H1 (cell line): ENCODE data around the gene SAXO1.

ENCODE experiments used
- CREB1 ChIP-seq: IDR thresholded peaks from 2 replicates; pipeline ENCODE4 v1.6.1; 2012; ENCODE audit warnings: inconsistent platforms
- CTCF ChIP-seq, 3 experiments: IDR thresholded peaks; 1 replicate in 2 of 3; 2 replicates in 1 of 3; pipeline versions ENCODE4 v1.5.1 to v1.6.1; 2011; ENCODE audit warnings: low read length in 3 of 3, mild to moderate bottlenecking in 3 of 3, inconsistent platforms in 2 of 3, low read depth in 1 of 3, moderate library complexity in 1 of 3; ENCODE audit not compliant: insufficient read depth in 1 of 3; ENCODE audit errors: control extremely low read depth in 1 of 3
- HDAC6 ChIP-seq: IDR thresholded peaks from one replicate; pipeline ENCODE4 v1.7.1; 2012; ENCODE audit warnings: low read depth, mild to moderate bottlenecking, inconsistent platforms, low read length, moderate library complexity
- JUND ChIP-seq: IDR thresholded peaks from 2 replicates; pipeline ENCODE4 v1.6.1; 2011; ENCODE audit warnings: mild to moderate bottlenecking, improper control_type of control experiment, low read length
- POLR2A ChIP-seq, 2 experiments: IDR thresholded peaks; 1 replicate in 1 of 2; 2 replicates in 1 of 2; pipeline ENCODE4 v1.6.1; 2011; ENCODE audit warnings: low read depth in 2 of 2, low read length in 2 of 2, mild to moderate bottlenecking in 2 of 2; ENCODE audit errors: control extremely low read depth in 1 of 2
- RFX5 ChIP-seq: IDR thresholded peaks from 2 replicates; pipeline ENCODE4 v1.6.1; 2011; ENCODE audit warnings: low read depth, low read length, improper control_type of control experiment, borderline replicate concordance
- SAP30 ChIP-seq: fragments of 300-600 bp; sonication (generic); IDR thresholded peaks from 2 replicates; pipeline ENCODE4 v1.7.1; 2012; ENCODE audit warnings: low read length, moderate library complexity, mild to moderate bottlenecking, inconsistent platforms; ENCODE audit not compliant: insufficient read depth, insufficient replicate concordance
- SP2 ChIP-seq: IDR thresholded peaks from 2 replicates; pipeline ENCODE4 v1.6.1; 2012; ENCODE audit warnings: mild to moderate bottlenecking, low read length, inconsistent platforms
- ZNF274 ChIP-seq: IDR thresholded peaks from 2 replicates; pipeline ENCODE4 v1.7.0; 2012; ENCODE audit warnings: low read length, borderline replicate concordance; ENCODE audit errors: extremely low read depth
- TF ChIP-seq, protein P1 (sequence below): IDR thresholded peaks from 2 replicates; pipeline ENCODE4 v1.6.1; 2012; ENCODE audit warnings: inconsistent platforms

- TF ChIP-seq HDAC6 (no peak), SP2 (no peak), CTCF (IDR thresholded peaks at IDR 0.05; ENCODE audit: control extremely low read depth in 1 of 3, insufficient read depth in 1 of 3, low read depth in 1 of 3, low read length in 3 of 3) (no peak), POLR2A (IDR thresholded peaks at IDR 0.05; ENCODE audit: control extremely low read depth in 1 of 2, low read depth in 2 of 2, low read length in 2 of 2) (no peak), ZNF274 (no peak), CREB1 (no peak), SAP30 (no peak), RFX5 (no peak), JUND (no peak)
- TF ChIP-seq, protein P1, sequence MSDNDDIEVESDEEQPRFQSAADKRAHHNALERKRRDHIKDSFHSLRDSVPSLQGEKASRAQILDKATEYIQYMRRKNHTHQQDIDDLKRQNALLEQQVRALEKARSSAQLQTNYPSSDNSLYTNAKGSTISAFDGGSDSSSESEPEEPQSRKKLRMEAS = no peak
Measured at GRCh38 chr9:18907927-18908625, 124.9 kb downstream of the SAXO1 start.
